ENCODE data around the gene OVAAL.

OVAAL gene

DNA sequence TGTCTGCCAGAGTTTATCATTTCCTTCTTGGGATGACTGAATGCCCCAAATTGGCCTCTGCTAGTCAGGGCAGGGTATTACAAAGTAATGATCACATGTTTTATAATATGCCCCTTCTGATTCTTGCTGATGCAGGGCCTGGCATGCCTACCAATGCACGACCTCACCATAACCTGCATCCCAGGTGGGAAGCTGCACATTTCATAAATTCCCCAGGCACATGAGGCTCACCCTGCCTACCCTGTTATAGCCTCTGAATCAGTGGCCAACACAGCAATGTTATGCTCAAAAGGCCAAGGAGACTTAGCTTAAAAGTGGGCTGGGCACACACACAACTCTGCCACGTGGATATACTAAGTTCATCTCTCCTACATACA is 45.1 kb downstream of the OVAAL start:
- H3K9me3 Mint-ChIP-seq: no peaks in the 10 kb centered on the region
- no peak overlapping the region for H3K27ac Mint-ChIP-seq
- no peak for TF ChIP-seq CTCF (IDR thresholded peaks at IDR 0.05; ENCODE audit: unreplicated experiment in 3 of 3)
- H3K36me3 Mint-ChIP-seq (ENCODE audit: low read depth): no peaks in the 10 kb centered on the region
- H3K4me1 Mint-ChIP-seq: peaks cover 4% of the 10 kb centered on the region
- H3K4me3 Mint-ChIP-seq: no peak overlapping the region
- H3K27me3 Mint-ChIP-seq (ENCODE audit: low read depth): peaks cover 6% of the 10 kb centered on the region

- no peak for TF ChIP-seq CTCF (IDR thresholded peaks at IDR 0.05; ENCODE audit: unreplicated experiment in 3 of 3)
- Mint-ChIP-seq H3K9me3 (no peaks in the 10 kb centered on the region), H3K27me3 (ENCODE audit: low read depth) (peaks cover 6% of the 10 kb centered on the region), H3K4me3 (no peak overlapping the region), H3K36me3 (ENCODE audit: low read depth) (no peaks in the 10 kb centered on the region), H3K27ac (no peak overlapping the region), H3K4me1 (peaks cover 2% of the 10 kb centered on the region)
Observed at GRCh38 chr1:180606155-180606554, 47.4 kb downstream of the OVAAL start.

DNA sequence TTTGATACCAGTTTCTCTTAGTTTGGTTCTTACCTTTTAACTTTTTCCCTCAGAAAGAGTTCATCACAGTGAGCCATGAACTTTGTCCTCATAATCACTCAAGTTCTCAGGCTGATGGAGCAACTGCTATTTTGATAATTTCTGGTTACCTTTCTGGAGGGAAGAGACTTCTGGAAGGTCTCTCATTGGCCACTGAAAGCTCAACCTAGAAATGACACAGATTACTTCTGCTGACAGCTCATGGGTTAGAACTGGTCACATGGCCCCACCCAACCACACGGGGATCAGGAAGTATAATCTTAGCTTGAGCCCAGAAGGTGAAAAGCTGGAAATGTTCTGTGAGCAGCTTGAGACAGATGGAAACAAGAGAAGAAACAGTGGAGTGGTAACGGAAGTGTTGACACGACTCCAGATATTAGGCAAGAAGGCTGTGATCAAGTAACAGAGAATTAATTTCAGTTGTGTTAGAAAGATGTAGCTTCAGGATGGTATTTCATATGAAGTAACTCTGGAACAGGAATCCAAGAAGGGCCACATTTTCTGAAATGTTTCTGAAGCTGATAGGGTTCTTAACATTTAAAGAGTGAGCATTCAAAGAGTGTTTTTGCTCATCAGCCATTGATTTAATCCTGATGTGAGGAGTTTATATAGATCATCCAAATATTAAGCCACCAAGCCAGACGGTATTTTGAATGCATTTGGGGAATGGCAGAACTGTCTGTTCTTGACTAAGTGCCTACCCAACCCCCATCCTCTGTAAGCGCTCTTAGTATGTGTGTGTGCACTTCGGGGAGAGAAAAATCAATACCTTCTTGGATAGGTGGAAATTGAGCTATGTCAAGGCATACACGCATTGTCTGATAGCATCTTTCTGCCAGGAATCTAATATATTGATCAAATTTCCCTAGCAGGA is 51.1 kb downstream of the OVAAL start:
- no peak for TF ChIP-seq CTCF (IDR thresholded peaks at IDR 0.05; ENCODE audit: unreplicated experiment in 3 of 3)
- no peaks in the 10 kb centered on the region for H3K36me3 Mint-ChIP-seq (ENCODE audit: low read depth)
- H3K4me1 Mint-ChIP-seq: peaks cover 7% of the 10 kb centered on the region
- no peaks in the 10 kb centered on the region for H3K9me3 Mint-ChIP-seq
- H3K27me3 Mint-ChIP-seq (ENCODE audit: low read depth): no peaks in the 10 kb centered on the region
- H3K27ac Mint-ChIP-seq: no peak overlapping the region
- no peak overlapping the region for H3K4me3 Mint-ChIP-seq

GRCh38 chr1:180610556-180611015 is 51.8 kb downstream of the OVAAL start:
- no peak overlapping the region for H3K27ac Mint-ChIP-seq
- peaks cover 7% of the 10 kb centered on the region for H3K4me1 Mint-ChIP-seq
- no peak for TF ChIP-seq CTCF (IDR thresholded peaks at IDR 0.05; ENCODE audit: unreplicated experiment in 3 of 3)
- no peaks in the 10 kb centered on the region for H3K36me3 Mint-ChIP-seq (ENCODE audit: low read depth)
- H3K9me3 Mint-ChIP-seq: no peaks in the 10 kb centered on the region
- no peaks in the 10 kb centered on the region for H3K27me3 Mint-ChIP-seq (ENCODE audit: low read depth)
- H3K4me3 Mint-ChIP-seq: no peak overlapping the region

- H3K27me3 Mint-ChIP-seq (ENCODE audit: low read depth): no peaks in the 10 kb centered on the region
- no peak overlapping the region for H3K4me3 Mint-ChIP-seq
- H3K27ac Mint-ChIP-seq: peak overlapping the region in 2 of 3 experiments; percentile 29 to 47
- peaks cover 7% of the 10 kb centered on the region for H3K4me1 Mint-ChIP-seq
- no peaks in the 10 kb centered on the region for H3K9me3 Mint-ChIP-seq
- no peaks in the 10 kb centered on the region for H3K36me3 Mint-ChIP-seq (ENCODE audit: low read depth)
- TF ChIP-seq CTCF (IDR thresholded peaks at IDR 0.05; ENCODE audit: unreplicated experiment in 3 of 3): no peak
Observed at GRCh38 chr1:180611016-180611930, 52.5 kb downstream of the OVAAL start.
